AG04450 (cell line): ENCODE measurements around the gene TBC1D7. TPM values are rescaled to one million over a fixed set of nuclear protein-coding genes. Genes with fewer than 3 reads are reported as not detected.

Experiments used
- CTCF ChIA-PET: fragments of 300-600, 350-600 bp; formaldehyde crosslinking; extraction: SDS; loops from one replicate; lab custom pipeline; 2022; ENCODE audit warnings: antibody characterized with exemption, inconsistent platforms; lab: Charles Lee
- POLR2A ChIA-PET: fragments of 350-600 bp; formaldehyde crosslinking; extraction: SDS; loops from one replicate; lab custom pipeline; 2021; ENCODE audit warnings: antibody characterized with exemption, inconsistent platforms; lab: Yijun Ruan, JAX
- DNase-seq: peaks from one replicate; pipeline ENCODE4 v3.0.0-alpha.2; 2011; ENCODE audit warnings: low read depth, low spot score
- H3K27ac ChIP-seq: one replicate; pipeline ENCODE4 v1.5.1; 2012; ENCODE audit warnings: low read depth, low read length, control low read depth
- H3K27me3 ChIP-seq: one replicate; pipeline ENCODE4 v1.6.0; 2012; ENCODE audit warnings: low read length; ENCODE audit not compliant: control insufficient read depth, insufficient read depth
- H3K4me3 ChIP-seq: 2 replicates; pipeline ENCODE4 v1.5.1; 2011; ENCODE audit warnings: mild to moderate bottlenecking, low read depth, low read length, control low read depth
- H3K9me3 ChIP-seq: 2 replicates; pipeline ENCODE4 v1.5.1; 2012; ENCODE audit warnings: low read length; ENCODE audit not compliant: control insufficient read depth, insufficient read depth
- CTCF ChIP-seq: IDR thresholded peaks from 2 replicates; pipeline ENCODE4 v1.5.1; 2011; ENCODE audit warnings: low read depth, low read length, control low read depth, inconsistent platforms
- polyA plus RNA-seq: library from polyadenylated mRNA; depleted of rRNA; stranded (reverse); fragments of >200 nt; gene quantifications from 2 replicates; pipeline ENCODE4 v1.2.3, GENCODE V29; 2011

TBC1D7 gene
- polyA plus RNA-seq, 1 experiment: 37.6 TPM

GRCh38 chr6:13278164-13278563 lies 50.2 kb downstream of the TBC1D7 start:
- ChIA-PET CTCF (no interaction called here), POLR2A (no interaction called here)
- H3K9me3 ChIP-seq: no peaks in the 10 kb centered on the region
- peaks cover 2% of the 10 kb centered on the region for H3K27me3 ChIP-seq
- H3K4me3 ChIP-seq: no peak overlapping the region
- no peak overlapping the region for H3K27ac ChIP-seq
- no peak for DNase-seq
- no peak for TF ChIP-seq CTCF

GRCh38 chr6:13277231-13277630 lies 51.1 kb downstream of the TBC1D7 start:
- no peaks in the 10 kb centered on the region for H3K9me3 ChIP-seq
- no peak overlapping the region for H3K27ac ChIP-seq
- no peak for TF ChIP-seq CTCF
- peaks cover 2% of the 10 kb centered on the region for H3K27me3 ChIP-seq
- H3K4me3 ChIP-seq: no peak overlapping the region
- ChIA-PET POLR2A (no interaction called here), CTCF (no interaction called here)
- no peak for DNase-seq

- peaks cover 2% of the 10 kb centered on the region for H3K27me3 ChIP-seq
- POLR2A ChIA-PET: no interaction called here
- no peaks in the 10 kb centered on the region for H3K9me3 ChIP-seq
- CTCF ChIA-PET: interaction anchor here (0.6 kb wide), 1 partner anchor 80 kb away, joined by 3 read pairs; no protein-coding TSS in a partner anchor
- H3K4me3 ChIP-seq: no peak overlapping the region
- no peak for TF ChIP-seq CTCF
- no peak overlapping the region for H3K27ac ChIP-seq
- no peak for DNase-seq
Observed at GRCh38 chr6:13275435-13275989, 52.8 kb downstream of the TBC1D7 start.

- POLR2A ChIA-PET: no interaction called here
- peaks cover 2% of the 10 kb centered on the region for H3K27me3 ChIP-seq
- no peak for TF ChIP-seq CTCF
- no peaks in the 10 kb centered on the region for H3K9me3 ChIP-seq
- H3K27ac ChIP-seq: no peak overlapping the region
- CTCF ChIA-PET: no interaction called here
- DNase-seq: no peak
- no peak overlapping the region for H3K4me3 ChIP-seq
Observed at GRCh38 chr6:13274707-13275434, 53.5 kb downstream of the TBC1D7 start.

- Histone ChIP-seq H3K27me3 (peaks cover 2% of the 10 kb centered on the region), H3K27ac (no peak overlapping the region), H3K4me3 (no peak overlapping the region), H3K9me3 (no peaks in the 10 kb centered on the region)
- no peak for DNase-seq
- ChIA-PET POLR2A (no interaction called here), CTCF (no interaction called here)
- no peak for TF ChIP-seq CTCF
Observed at GRCh38 chr6:13273931-13274706, 54.2 kb downstream of the TBC1D7 start.
